ENCODE results near the gene SERGEF.

The SERGEF gene

GRCh38 chr11:17951685-17952388, 61.0 kb downstream of the SERGEF start:
- DNase-seq (ENCODE audit: low spot score): no peak

- DNase-seq (ENCODE audit: low spot score): no peak
Observed at GRCh38 chr11:17950644-17951043, 62.2 kb downstream of the SERGEF start.

GRCh38 chr11:17948296-17948695, 64.6 kb downstream of the SERGEF start:
- DNase-seq (ENCODE audit: low spot score): no peak

- no peak for DNase-seq (ENCODE audit: low spot score)
Observed at GRCh38 chr11:17939542-17939941, 73.3 kb downstream of the SERGEF start.

GRCh38 chr11:17936790-17937189, 76.1 kb downstream of the SERGEF start:
- no peak for DNase-seq (ENCODE audit: low spot score)

GRCh38 chr11:17934194-17934593, 78.7 kb downstream of the SERGEF start:
- no peak for DNase-seq (ENCODE audit: low spot score)

- DNase-seq (ENCODE audit: low spot score): no peak
Observed at GRCh38 chr11:17933708-17934107, 79.1 kb downstream of the SERGEF start.

GRCh38 chr11:17932472-17932871, 80.4 kb downstream of the SERGEF start:
- DNase-seq (ENCODE audit: low spot score): no peak

- no peak for DNase-seq (ENCODE audit: low spot score)
Observed at GRCh38 chr11:17931595-17931994, 81.3 kb downstream of the SERGEF start.

- DNase-seq (ENCODE audit: low spot score): no peak
Observed at GRCh38 chr11:17930544-17931125, 82.2 kb downstream of the SERGEF start.

GRCh38 chr11:17929171-17929570, 83.7 kb downstream of the SERGEF start:
- DNase-seq (ENCODE audit: low spot score): no peak

GRCh38 chr11:17927681-17928343, 85.0 kb downstream of the SERGEF start:
- peak; percentile 21 for DNase-seq (ENCODE audit: low spot score)

GRCh38 chr11:17927041-17927440, 85.8 kb downstream of the SERGEF start:
- no peak for DNase-seq (ENCODE audit: low spot score)

- DNase-seq (ENCODE audit: low spot score): no peak
Observed at GRCh38 chr11:17924713-17925112, 88.1 kb downstream of the SERGEF start.

GRCh38 chr11:17923217-17923616, 89.6 kb downstream of the SERGEF start:
- no peak for DNase-seq (ENCODE audit: low spot score)

GRCh38 chr11:17922416-17922788, 90.4 kb downstream of the SERGEF start:
- no peak for DNase-seq (ENCODE audit: low spot score)

- DNase-seq (ENCODE audit: low spot score): no peak
Observed at GRCh38 chr11:17921659-17922415, 91.0 kb downstream of the SERGEF start.

- DNase-seq (ENCODE audit: low spot score): no peak
Observed at GRCh38 chr11:17918049-17918605, 94.7 kb downstream of the SERGEF start.

- DNase-seq (ENCODE audit: low spot score): no peak
Observed at GRCh38 chr11:17917556-17917955, 95.3 kb downstream of the SERGEF start.

GRCh38 chr11:17915500-17916143, 97.2 kb downstream of the SERGEF start:
- no peak for DNase-seq (ENCODE audit: low spot score)

GRCh38 chr11:17914957-17915356, 97.9 kb downstream of the SERGEF start:
- DNase-seq (ENCODE audit: low spot score): no peak

GRCh38 chr11:17907046-17907445, 105.8 kb downstream of the SERGEF start:
- no peak for DNase-seq (ENCODE audit: low spot score)
